GM19463 (cell line): ENCODE measurements around the gene RESF1.

Experiments used
- ATAC-seq: cut with Tn5 transposase; IDR thresholded peaks from one replicate; pipeline ENCODE4 v1.9.1; 2021; ENCODE audit warnings: mild to moderate bottlenecking, moderate library complexity; ENCODE audit not compliant: unreplicated experiment

Gene RESF1

GRCh38 chr12:32005496-32006125, 46.4 kb downstream of the RESF1 start:
- no peak for ATAC-seq
